IMR-90 (cell line): Measurements from ENCODE around the gene SSBP3. TPM values are rescaled to one million over a fixed set of nuclear protein-coding genes. Genes with fewer than 3 reads are reported as not detected.
A peak's percentile ranks its signal among the peaks of the same experiment; 100 is the strongest.

ENCODE experiments used
- ATAC-seq: fragments of 200-7000 bp; cut with Tn5 transposase; 2 replicates; pipeline ENCODE4 v1.9.1; 2020; ENCODE audit warnings: low read depth, mild to moderate bottlenecking, moderate library complexity
- BruUV-seq: library from RNA; stranded (reverse); fragments of 400-500 nt; replicated peaks from 2 replicates; lab custom pipeline; 2021; lab: Mats Ljungman, UMichigan
- CTCF ChIA-PET: fragments of 300-600 bp; formaldehyde crosslinking; extraction: SDS; loops from one replicate; lab custom pipeline; 2021; ENCODE audit warnings: antibody characterized with exemption; lab: Yijun Ruan, JAX
- POLR2A ChIA-PET: fragments of 300-600 bp; sonication (Branson Sonifier 250); formaldehyde crosslinking; loops from one replicate; lab custom pipeline; 2022; ENCODE audit warnings: antibody characterized with exemption; ENCODE audit not compliant: unreplicated experiment; lab: Charles Lee
- DNase-seq: peaks from one replicate; pipeline ENCODE4 v3.0.0; 2013
- H2AFZ ChIP-seq: replicated peaks from 2 replicates; pipeline ENCODE3; 2013; ENCODE audit warnings: low read length, mild to moderate bottlenecking; ENCODE audit not compliant: poor library complexity
- H2AK5ac ChIP-seq: 2 replicates; pipeline ENCODE4 v1.6.1; 2013; ENCODE audit warnings: low read depth, low read length, inconsistent platforms
- H2AK9ac ChIP-seq: replicated peaks from 2 replicates; pipeline ENCODE3; 2013; ENCODE audit warnings: mild to moderate bottlenecking, low read depth, low read length, moderate library complexity; ENCODE audit not compliant: poor library complexity
- H2BK120ac ChIP-seq: 2 replicates; pipeline ENCODE4 v1.6.1; 2013; ENCODE audit warnings: low read depth, low read length, inconsistent platforms
- H2BK15ac ChIP-seq: 3 replicates; pipeline ENCODE4 v1.6.1; 2013; ENCODE audit warnings: low read depth, low read length, inconsistent platforms
- H2BK20ac ChIP-seq: 2 replicates; pipeline ENCODE4 v1.6.1; 2013; ENCODE audit warnings: low read depth, mild to moderate bottlenecking, inconsistent platforms, low read length, moderate library complexity
- H2BK5ac ChIP-seq: 2 replicates; pipeline ENCODE4 v1.6.1; 2013; ENCODE audit warnings: mild to moderate bottlenecking, low read depth, low read length, inconsistent platforms; ENCODE audit not compliant: poor library complexity, severe bottlenecking
- H3K14ac ChIP-seq: replicated peaks from 2 replicates; pipeline ENCODE4 v1.6.1; 2013; ENCODE audit warnings: low read depth, low read length, inconsistent platforms
- H3K18ac ChIP-seq: 2 replicates; pipeline ENCODE4 v1.6.1; 2013; ENCODE audit warnings: low read depth, low read length, control low read depth
- H3K23ac ChIP-seq: 2 replicates; pipeline ENCODE4 v1.6.1; 2013; ENCODE audit warnings: low read depth, low read length, inconsistent platforms
- H3K27ac ChIP-seq: 2 replicates; pipeline ENCODE4 v1.5.1; 2013; ENCODE audit warnings: mild to moderate bottlenecking, control low read depth, low read length; ENCODE audit not compliant: insufficient read depth
- H3K27me3 ChIP-seq: 2 replicates; pipeline ENCODE4 v1.6.1; 2013; ENCODE audit warnings: low read length; ENCODE audit not compliant: control insufficient read depth, insufficient read depth
- H3K36me3 ChIP-seq: 2 replicates; pipeline ENCODE4 v1.6.1; 2013; ENCODE audit warnings: low read length, mixed read lengths; ENCODE audit not compliant: control insufficient read depth, insufficient read depth
- H3K4ac ChIP-seq: 2 replicates; pipeline ENCODE4 v1.6.1; 2013; ENCODE audit warnings: low read depth, low read length, inconsistent platforms
- H3K4me1 ChIP-seq: 2 replicates; pipeline ENCODE4 v1.6.1; 2013; ENCODE audit warnings: low read length, mixed read lengths; ENCODE audit not compliant: control insufficient read depth, insufficient read depth
- H3K4me2 ChIP-seq: 2 replicates; pipeline ENCODE4 v1.6.1; 2013; ENCODE audit warnings: low read depth, mild to moderate bottlenecking, control low read depth, low read length, moderate library complexity
- H3K4me3 ChIP-seq: 2 replicates; pipeline ENCODE4 v1.5.1; 2013; ENCODE audit warnings: low read depth, mild to moderate bottlenecking, control low read depth, low read length, moderate library complexity; ENCODE audit not compliant: insufficient read depth
- H3K56ac ChIP-seq: 2 replicates; pipeline ENCODE4 v1.6.1; 2013; ENCODE audit warnings: low read length, inconsistent platforms; ENCODE audit not compliant: insufficient read depth; ENCODE audit errors: extremely low read depth
- H3K79me1 ChIP-seq, 2 experiments: 2 replicates each; pipeline ENCODE4 v1.6.1; 2013; ENCODE audit warnings: low read length in 2 of 2, inconsistent platforms in 1 of 2, low read depth in 1 of 2
- H3K9ac ChIP-seq: 2 replicates; pipeline ENCODE4 v1.6.1; 2013; ENCODE audit warnings: low read depth, low read length, control low read depth
- H3K9me1 ChIP-seq: 2 replicates; pipeline ENCODE4 v1.6.1; 2013; ENCODE audit warnings: low read length, inconsistent platforms; ENCODE audit not compliant: insufficient read depth
- H3K9me3 ChIP-seq: 2 replicates; pipeline ENCODE4 v1.6.1; 2013; ENCODE audit warnings: low read length; ENCODE audit not compliant: control insufficient read depth, insufficient read depth
- H4K20me1 ChIP-seq: 2 replicates; pipeline ENCODE4 v1.6.1; 2013; ENCODE audit warnings: low read length, inconsistent platforms; ENCODE audit not compliant: insufficient read depth
- H4K5ac ChIP-seq: 2 replicates; pipeline ENCODE4 v1.6.1; 2013; ENCODE audit warnings: mild to moderate bottlenecking, low read depth, low read length, control low read depth
- H4K8ac ChIP-seq, 2 experiments: 2 replicates each; pipeline ENCODE4 v1.6.1; 2013; ENCODE audit warnings: low read depth in 2 of 2, low read length in 2 of 2, control low read depth in 1 of 2, inconsistent platforms in 1 of 2
- H4K91ac ChIP-seq: 2 replicates; pipeline ENCODE4 v1.6.1; 2013; ENCODE audit warnings: low read depth, low read length, inconsistent platforms; ENCODE audit not compliant: insufficient read depth
- CEBPB ChIP-seq: IDR thresholded peaks from 2 replicates; pipeline ENCODE4 v1.6.1; 2012; ENCODE audit warnings: low read depth, low read length, improper control_type of control experiment
- RAD21 ChIP-seq: IDR thresholded peaks from 2 replicates; pipeline ENCODE4 v1.6.1; 2012; ENCODE audit warnings: low read length, improper control_type of control experiment
- RCOR1 ChIP-seq: IDR thresholded peaks from 2 replicates; pipeline ENCODE4 v1.6.1; 2012; ENCODE audit warnings: mild to moderate bottlenecking, low read length, improper control_type of control experiment; ENCODE audit not compliant: insufficient replicate concordance
- WGBS, 2 experiments: methylation state at CpG; one replicate each; pipeline versions ENCODE4 v1.1.5 to v1.1.7; 2013; ENCODE audit warnings: missing lambda C conversion rate in 2 of 2; ENCODE audit not compliant: insufficient read length in 1 of 2; ENCODE audit errors: extremely low coverage in 2 of 2; 5-methylcytosine and 5-hydroxymethylcytosine counted together
- dilution Hi-C: fragments of 300-500 bp; cut with HindIII; formaldehyde crosslinking; loops from one replicate; pipeline ENCODE4 v1.14.3; 2018; ENCODE audit warnings: low sequenced_read_pairs; ENCODE audit not compliant: unreplicated experiment
- in situ Hi-C: fragments of 300-500 bp; cut with MboI; formaldehyde crosslinking; loops from 3 replicates; pipeline ENCODE4 v1.14.3; 2019; ENCODE audit warnings: low sequenced_read_pairs, inconsistent platforms, mixed read lengths
- intact Hi-C: fragments of 100-400 bp; cut with micrococcal nuclease; formaldehyde crosslinking; loops from 2 replicates; pipeline ENCODE4 v1.10.0; 2022
- polyA plus RNA-seq, 3 experiments: library from polyadenylated mRNA; depleted of rRNA; stranded (reverse); fragments of >200 nt; gene quantifications; 2 replicates each; pipeline ENCODE4 v1.2.3, GENCODE V29; 2012; ENCODE audit warnings: low replicate concordance in 1 of 3
- total RNA-seq: library from RNA; depleted of rRNA; stranded (reverse); fragments of >200 nt; gene quantifications from 2 replicates; pipeline ENCODE4 v1.2.3, GENCODE V29; 2012

SSBP3 gene
- total and polyA plus RNA-seq, 2 of the 4 experiments (the other 2 are of a cell fraction) = 10.9 to 39.6 TPM

- intact Hi-C loops = no loop called here
- DNase-seq = no peak
- Histone ChIP-seq H3K4me2 (no peak overlapping the region), H3K4me3 (no peak overlapping the region), H2AFZ (no peak overlapping the region), H2AK9ac (no peak overlapping the region), H4K91ac (no peak overlapping the region), H3K9me1 (peaks cover 48% of the 10 kb centered on the region), H4K5ac (no peak overlapping the region), H3K23ac (no peak overlapping the region), H3K18ac (no peak overlapping the region), H3K9me3 (no peaks in the 10 kb centered on the region), H3K27me3 (no peaks in the 10 kb centered on the region), H4K8ac (no peak overlapping the region), H2BK120ac (no peak overlapping the region), H3K36me3 (peaks cover 16% of the 10 kb centered on the region), H2BK5ac (no peak overlapping the region), H3K4ac (no peak overlapping the region), H3K14ac (no peak overlapping the region), H3K4me1 (peaks cover 30% of the 10 kb centered on the region), H3K56ac (no peak overlapping the region), H2BK15ac (no peak overlapping the region), H2BK20ac (no peak overlapping the region), H3K79me1 (peaks cover 43 to 71% of the 10 kb centered on the region in 2 experiments), H3K27ac (no peak overlapping the region), H3K9ac (no peak overlapping the region), H2AK5ac (0 out of 2 replicates have a peak overlapping the region, but pooled peaks have one; percentile 8), H4K20me1 (peaks cover 22% of the 10 kb centered on the region)
- no peak for TF ChIP-seq CEBPB
- TF ChIP-seq RCOR1 = no peak
- no peak for TF ChIP-seq RAD21
- ChIA-PET POLR2A (no interaction called here), CTCF (interaction anchor here (1.3 kb wide), 1 partner anchor 11 kb away, joined by 4 read pairs; no protein-coding TSS in a partner anchor)
- 100% methylated on average over 2 of the region's 8 CpGs; no CpG with 5 or more reads in 1 of the 2 experiments for WGBS, 2 experiments
- dilution Hi-C loops = no loop called here
- ATAC-seq = no peak
- BruUV-seq = no TSS peak
- in situ Hi-C loops = no loop called here
Observed at GRCh38 chr1:54283635-54284385, 122.4 kb downstream of the SSBP3 start.
